Activated CD4-positive, alpha-beta T cell treated with anti-CD3 and anti-CD28 coated beads, Interleukin-2, amount 50 U/mL, for 4 hours (primary cell): ENCODE results near the gene STAC2.
A peak's percentile ranks its signal among the peaks of the same experiment; 100 is the strongest.
"Not testable (repeated sequence)": the region's sequence is repeated elsewhere in the genome, so short reads cannot be mapped to it uniquely, and the experiment has no call there.

Experiments
- DNase-seq, 2 experiments: peaks; one replicate each; pipeline ENCODE4 v3.0.0-alpha.2; 2020

Gene STAC2

GRCh38 chr17:39225308-39225958 is at the start of gene STAC2:
Gene STAC2 (minus strand): TSS chr17:39225945. CDS start chr17:39225502, 443 bp downstream.
- DNase-seq = no peak

DNA sequence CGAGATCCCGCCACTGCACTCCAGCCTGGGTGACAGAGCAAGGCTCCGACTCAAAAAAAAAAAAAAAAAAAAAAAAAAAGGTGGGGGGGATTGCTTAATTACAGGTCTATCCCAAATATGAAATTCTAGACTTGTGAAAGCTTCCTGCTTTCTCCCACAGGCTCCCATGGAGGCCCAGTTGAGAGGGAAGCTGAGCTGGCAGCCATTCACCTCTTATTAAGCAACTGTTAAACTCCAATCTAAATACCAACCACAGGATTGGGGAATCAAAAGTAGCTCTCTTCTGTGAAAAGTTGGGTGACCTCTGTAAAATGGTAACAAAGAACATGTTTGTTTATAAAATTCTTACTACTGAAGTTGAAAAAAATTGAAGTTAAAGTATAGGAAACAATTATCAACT is 45.8 kb upstream of the STAC2 start:
- no peak for DNase-seq

DNA sequence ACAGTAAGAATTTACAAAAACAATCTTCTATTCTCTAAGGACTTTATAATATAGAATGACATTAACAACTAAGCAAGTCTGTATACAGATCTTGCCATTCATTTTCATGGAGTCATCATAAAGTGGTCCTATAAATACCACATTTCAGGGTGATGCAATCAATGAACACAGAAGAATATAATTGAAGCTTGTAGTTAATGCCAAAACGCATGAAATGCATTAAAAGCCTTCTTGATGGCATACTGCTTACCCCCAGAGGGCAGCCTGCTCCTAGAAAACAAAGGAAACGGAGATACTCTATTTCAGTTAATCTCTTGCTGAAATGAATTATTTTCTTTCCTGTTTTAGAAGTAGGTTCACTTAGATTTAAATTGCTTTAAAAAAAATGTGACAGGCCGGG is 45.2 kb upstream of the STAC2 start:
- DNase-seq = no peak

DNA sequence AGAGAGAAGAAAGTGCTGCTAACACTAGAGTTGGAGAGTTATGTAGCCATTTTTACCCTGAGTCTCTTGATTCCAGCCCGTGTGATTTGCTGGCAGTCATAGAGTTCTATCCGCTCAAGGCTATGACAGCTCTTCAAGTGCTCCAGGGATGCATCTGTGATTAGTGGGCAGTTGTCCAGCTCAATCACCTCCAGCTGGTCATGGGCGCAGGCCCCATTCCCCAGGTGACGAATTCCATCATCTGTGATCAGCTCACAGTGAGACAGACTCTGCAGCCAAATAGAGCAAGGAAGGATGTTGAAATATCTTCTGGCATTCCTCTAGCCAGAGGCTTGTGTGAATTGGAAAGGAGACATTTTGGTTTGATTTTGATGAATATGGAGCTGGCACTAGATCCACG is 38.4 kb upstream of the STAC2 start:
- DNase-seq = no peak

DNA sequence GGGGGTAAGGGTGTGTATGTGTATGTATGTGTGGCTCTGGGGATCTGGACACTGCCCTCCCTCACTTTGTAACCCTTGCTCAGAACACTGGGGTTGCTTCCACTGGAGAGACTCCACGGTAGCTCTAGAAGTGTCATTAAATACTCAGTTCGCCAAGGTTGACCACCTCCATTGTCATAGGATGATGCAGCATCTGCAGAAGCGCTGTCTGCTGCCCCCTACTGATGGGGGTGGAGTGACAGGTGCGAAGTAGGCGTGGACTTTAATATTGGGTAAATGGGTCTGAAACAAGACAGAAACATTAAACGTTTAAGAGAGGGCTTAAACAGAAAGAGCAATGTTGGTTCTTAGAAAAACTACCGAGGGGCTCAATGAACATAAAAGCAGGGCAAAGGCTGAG is 35.5 kb upstream of the STAC2 start:
- peak in 1 of 2 experiments; percentile 15 for DNase-seq

GRCh38 chr17:39252788-39253460 is 27.2 kb upstream of the STAC2 start:
- DNase-seq = no peak

DNA sequence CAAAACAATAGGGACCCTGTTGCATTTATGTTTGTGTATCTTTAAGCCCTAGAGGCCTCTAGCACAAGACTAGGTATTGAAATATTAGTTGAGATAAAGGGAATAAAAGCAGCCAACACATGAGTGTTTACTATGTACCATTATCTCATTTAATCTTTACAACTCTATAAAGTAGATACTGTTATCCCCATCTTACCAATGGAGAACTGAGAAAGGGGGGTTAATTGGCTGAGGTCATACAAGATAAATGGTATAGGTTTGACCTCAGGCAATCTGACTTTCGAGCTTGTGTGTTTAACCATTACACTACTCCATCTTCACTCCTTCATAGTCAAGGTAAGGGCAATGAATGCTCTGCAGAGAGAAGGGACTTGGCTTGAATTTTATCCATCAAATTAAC is 26.3 kb upstream of the STAC2 start:
- DNase-seq = no peak

- DNase-seq = not testable (repeated sequence)
These were observed 24.3 kb upstream of the STAC2 start for GRCh38 chr17:39250076-39250475.

DNA sequence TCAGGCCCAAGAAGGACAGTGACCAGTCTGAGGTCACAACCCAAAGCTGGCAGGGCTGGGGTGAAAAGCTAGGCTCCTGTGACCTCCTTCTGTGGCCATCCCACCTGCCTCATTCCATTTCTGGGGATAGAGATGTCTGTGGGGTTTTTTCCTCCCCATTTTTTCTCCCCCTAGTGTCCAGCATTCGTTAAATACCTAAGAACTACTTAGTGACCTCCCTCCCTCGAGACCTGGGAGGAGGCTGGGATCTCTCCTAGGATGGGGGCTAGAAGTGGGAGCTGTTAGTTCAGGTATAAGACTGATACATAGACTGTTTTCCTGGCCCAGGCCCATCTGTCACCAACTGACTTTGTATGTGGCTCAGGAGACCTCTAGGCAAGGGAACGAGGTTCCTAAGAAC is 20.5 kb upstream of the STAC2 start:
- DNase-seq = no peak

GRCh38 chr17:39244600-39245570 is 19.1 kb upstream of the STAC2 start:
- peak; percentile 86 to 90 for DNase-seq

DNA sequence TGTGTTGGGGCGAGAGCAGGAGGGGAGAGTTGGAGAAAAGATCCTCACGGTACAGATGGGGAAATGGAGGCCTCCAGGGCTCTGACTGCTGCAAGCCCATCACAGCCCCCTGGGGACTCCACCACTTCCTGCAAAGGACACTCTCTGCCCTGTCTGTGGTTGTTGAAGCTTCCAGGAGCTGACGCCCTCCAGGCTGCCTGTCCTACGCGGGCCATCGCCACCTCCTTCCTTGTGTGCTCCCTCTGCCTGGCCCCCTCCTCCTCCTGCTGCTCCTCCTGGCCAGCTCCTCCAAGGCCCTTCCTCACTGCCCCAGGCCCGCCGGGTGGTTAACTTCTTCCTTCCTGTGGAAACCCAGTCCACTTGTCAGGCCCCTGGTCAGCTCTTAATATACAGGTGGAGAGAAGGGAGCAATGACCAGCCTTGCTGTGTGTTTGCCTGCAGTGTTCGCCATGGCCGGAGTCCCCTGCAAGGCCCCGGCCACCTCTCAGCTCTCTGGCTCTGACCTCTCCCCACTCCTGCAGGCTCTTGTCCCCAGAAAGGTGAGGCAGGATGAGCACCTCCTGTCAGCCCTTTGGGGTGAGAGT is 18.4 kb upstream of the STAC2 start:
- DNase-seq = no peak

DNA sequence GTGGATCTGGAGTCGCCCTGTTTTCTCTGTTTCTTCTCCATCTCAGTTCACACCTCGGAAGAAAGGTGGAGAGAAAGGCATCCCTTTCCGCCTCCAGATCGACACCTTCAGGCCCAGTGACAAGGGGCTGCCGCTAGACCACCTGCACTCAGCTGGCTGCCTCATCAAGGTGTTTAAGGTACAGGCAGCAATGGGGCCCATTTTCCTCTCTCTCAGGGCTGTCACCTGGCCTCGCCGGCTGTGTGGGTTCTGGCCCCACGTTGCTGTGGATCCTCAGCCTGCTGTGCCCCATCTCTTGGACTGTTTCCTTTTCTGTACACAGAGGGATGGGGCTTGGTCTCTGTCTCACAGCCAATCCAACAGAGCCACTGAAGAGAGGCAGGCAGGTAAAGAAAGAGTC is 17.4 kb upstream of the STAC2 start:
- no peak for DNase-seq

- DNase-seq = no peak
These were observed 14.9 kb upstream of the STAC2 start for GRCh38 chr17:39240631-39241030.

GRCh38 chr17:39239640-39240314 is 14.0 kb upstream of the STAC2 start:
- peak; percentile 59 to 64 for DNase-seq

DNA sequence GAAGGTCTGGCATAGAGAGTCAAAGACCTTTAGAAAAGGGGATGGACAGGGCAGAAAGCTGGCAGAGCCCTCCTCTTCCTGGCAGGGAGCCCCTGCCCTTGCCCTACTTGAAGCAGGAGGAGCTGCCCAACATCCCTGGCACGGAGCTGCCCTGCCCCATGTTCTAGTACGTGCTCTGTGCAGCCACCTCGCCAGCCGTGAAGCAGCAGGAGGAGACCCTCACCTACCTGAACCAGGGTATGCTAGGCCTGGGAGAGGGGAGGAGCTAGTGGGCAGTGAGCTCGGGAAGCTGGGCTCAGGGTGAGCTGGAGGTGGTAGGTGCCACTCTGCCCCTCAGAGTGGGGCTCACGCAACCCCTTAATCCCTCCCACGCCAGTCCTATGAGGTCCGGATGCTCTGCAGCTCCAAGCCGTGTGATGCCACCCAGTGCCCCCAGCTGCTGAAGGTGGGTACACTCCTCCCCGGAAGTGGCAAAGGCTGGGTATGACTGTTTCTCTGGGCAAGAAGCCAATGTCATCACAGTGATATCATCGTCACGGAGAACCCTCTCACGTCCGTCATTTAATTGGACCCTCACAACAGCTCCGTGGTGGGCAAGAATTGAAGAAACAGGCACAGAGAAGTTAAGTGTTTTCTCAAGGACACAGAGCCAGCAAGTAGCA is 12.7 kb upstream of the STAC2 start:
- DNase-seq = peak; percentile 68 to 73

- DNase-seq = no peak
These were observed 11.8 kb upstream of the STAC2 start for GRCh38 chr17:39237586-39237985.

- DNase-seq = no peak
These were observed 11.3 kb upstream of the STAC2 start for GRCh38 chr17:39236981-39237441.

- DNase-seq = no peak
These were observed 10.7 kb upstream of the STAC2 start for GRCh38 chr17:39236450-39236927.

DNA sequence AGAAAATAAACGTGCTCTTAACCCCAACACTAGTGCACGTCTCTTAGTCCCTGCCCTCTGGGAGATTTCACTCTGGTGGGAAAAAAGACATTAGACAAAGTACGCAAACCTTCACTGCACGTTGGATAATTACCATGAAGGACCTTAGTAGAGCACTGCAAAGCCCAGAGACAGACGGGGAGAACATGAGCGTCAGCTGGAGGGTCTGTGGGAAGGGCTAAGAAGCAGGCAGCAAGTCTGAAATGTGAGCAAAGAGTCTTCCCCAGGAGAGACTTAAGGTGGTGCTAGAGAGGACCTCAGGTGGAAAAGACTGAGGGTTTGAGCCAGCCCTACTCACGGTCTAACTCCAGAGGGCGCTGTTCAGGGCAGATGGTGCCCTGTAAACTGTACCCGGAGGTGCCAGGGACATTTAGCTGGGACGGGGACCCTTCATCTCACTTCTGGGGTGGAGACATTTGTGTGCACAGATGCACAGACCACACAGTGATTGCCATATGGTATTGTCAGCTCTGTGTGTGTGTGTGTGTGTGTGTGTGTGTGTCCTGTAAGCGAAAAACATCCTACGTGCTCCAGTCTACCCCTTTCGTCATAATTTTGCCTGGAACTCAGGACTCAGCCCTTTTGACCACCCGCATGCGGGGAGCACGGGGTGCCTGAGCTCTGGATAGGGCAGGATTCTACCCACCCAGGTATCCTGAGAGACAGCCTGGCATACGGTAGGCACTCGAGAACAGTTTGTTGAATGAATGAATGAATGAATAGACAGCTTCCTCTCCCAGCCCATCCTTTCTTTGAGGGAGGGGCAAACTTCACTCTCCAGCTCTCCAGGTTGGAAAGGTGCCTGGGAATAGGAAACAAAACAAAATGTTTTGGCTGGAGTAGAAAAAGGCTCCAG is 10.1 kb upstream of the STAC2 start:
- peak; percentile 11 to 27 for DNase-seq
